Fibroblast of lung (primary cell): ENCODE measurements around the gene RTN1. TPM values are rescaled to one million over a fixed set of nuclear protein-coding genes. Genes with fewer than 3 reads are reported as not detected.

Experiments used
- DNase-seq, 2 donors: peaks; one replicate each; pipeline versions ENCODE4 v3.0.0 to v3.0.0-alpha.2; 2010; ENCODE audit warnings: low read depth in 2 of 2
- H2AFZ ChIP-seq: 2 replicates; pipeline ENCODE4 v1.5.1; 2012; ENCODE audit warnings: low read length, control low read depth, inconsistent platforms
- H3K27ac ChIP-seq: 2 replicates; pipeline ENCODE4 v1.5.1; 2011; ENCODE audit warnings: low read length, control low read depth; ENCODE audit not compliant: insufficient read depth
- H3K27me3 ChIP-seq: 2 replicates; pipeline ENCODE4 v1.5.1; 2011; ENCODE audit warnings: mild to moderate bottlenecking, low read length; ENCODE audit not compliant: control insufficient read depth, insufficient read depth
- H3K36me3 ChIP-seq: 2 replicates; pipeline ENCODE4 v1.5.1; 2011; ENCODE audit warnings: low read length; ENCODE audit not compliant: control insufficient read depth, insufficient read depth
- H3K4me1 ChIP-seq: 2 replicates; pipeline ENCODE4 v1.5.1; 2011; ENCODE audit warnings: low read length; ENCODE audit not compliant: control insufficient read depth, insufficient read depth; ENCODE audit errors: extremely low read depth
- H3K4me2 ChIP-seq: 2 replicates; pipeline ENCODE4 v1.5.1; 2011; ENCODE audit warnings: low read length, control low read depth; ENCODE audit not compliant: insufficient read depth; ENCODE audit errors: extremely low read depth
- H3K4me3 ChIP-seq, 4 experiments: fragments of 200-600 bp in 1 of 4; sonication (generic) in 1 of 4; replicated peaks in 1 of 4; 2 replicates each; pipeline ENCODE4 v1.5.1; 2011 to 2016; ENCODE audit warnings: low read length in 4 of 4, low read depth in 3 of 4, mild to moderate bottlenecking in 3 of 4, control low read depth in 2 of 4, inconsistent platforms in 1 of 4, mixed read lengths in 1 of 4; ENCODE audit not compliant: insufficient read depth in 1 of 4; ENCODE audit errors: control extremely low read depth in 1 of 4
- H3K79me2 ChIP-seq: 2 replicates; pipeline ENCODE4 v1.5.1; 2012; ENCODE audit warnings: mild to moderate bottlenecking, low read length, inconsistent platforms; ENCODE audit not compliant: control insufficient read depth, insufficient read depth
- H3K9ac ChIP-seq: 2 replicates; pipeline ENCODE4 v1.5.1; 2011; ENCODE audit warnings: mild to moderate bottlenecking, low read length, control low read depth; ENCODE audit not compliant: insufficient read depth
- H3K9me3 ChIP-seq: 2 replicates; pipeline ENCODE4 v1.5.1; 2012; ENCODE audit warnings: low read depth, low read length; ENCODE audit not compliant: control insufficient read depth, insufficient read depth
- H4K20me1 ChIP-seq: 2 replicates; pipeline ENCODE4 v1.5.1; 2011; ENCODE audit warnings: low read length; ENCODE audit not compliant: control insufficient read depth, insufficient read depth; ENCODE audit errors: extremely low read depth
- CTCF ChIP-seq, 2 donors: IDR thresholded peaks in 1 of 2; conservative IDR thresholded peaks in 1 of 2; 1 replicate in 1 of 2; 2 replicates in 1 of 2; pipeline ENCODE4 v1.5.1; 2011 to 2012; ENCODE audit warnings: low read length in 2 of 2, control low read depth in 1 of 2, inconsistent platforms in 1 of 2, low read depth in 1 of 2, mild to moderate bottlenecking in 1 of 2
- EZH2 ChIP-seq: IDR thresholded peaks from 2 replicates; pipeline ENCODE4 v1.5.1; 2012; ENCODE audit warnings: low read length, control low read depth, mild to moderate bottlenecking; ENCODE audit errors: missing control alignments
- polyA plus RNA-seq, 2 donors: library from polyadenylated mRNA; depleted of rRNA in 1 of 2; stranded (reverse) in 1 of 2; unstranded in 1 of 2; fragments of >200 nt; gene quantifications; 2 replicates each; pipeline ENCODE4 v1.2.1, GENCODE V29; 2011 to 2012; ENCODE audit warnings: missing spikeins in 1 of 2
- total RNA-seq: library from RNA; depleted of rRNA; stranded (reverse); fragments of >200 nt; gene quantifications from 2 replicates; pipeline ENCODE4 v1.2.1, GENCODE V29; 2014

The RTN1 gene
- total and polyA plus RNA-seq, 2 donors (not counting 1 experiment from before 2014, with no cell fraction given): 0.17 to 0.92 TPM

GRCh38 chr14:59890676-59891075 is 20.1 kb upstream of the RTN1 start:
- no peak for TF ChIP-seq EZH2
- no peak for TF ChIP-seq CTCF (conservative IDR thresholded peaks at IDR 0.05 in 1 of 2, IDR thresholded peaks at IDR 0.05 in 1 of 2; ENCODE audit: low read depth in 1 of 2, low read length in 2 of 2)
- no peak overlapping the region for H3K4me3 ChIP-seq
- H3K27me3 ChIP-seq: no peaks in the 10 kb centered on the region
- H3K36me3 ChIP-seq: no peaks in the 10 kb centered on the region
- DNase-seq: no peak
- H2AFZ ChIP-seq: no peak overlapping the region
- H4K20me1 ChIP-seq: no peaks in the 10 kb centered on the region
- H3K27ac ChIP-seq: no peak overlapping the region
- no peaks in the 10 kb centered on the region for H3K79me2 ChIP-seq
- H3K9me3 ChIP-seq: no peaks in the 10 kb centered on the region
- H3K9ac ChIP-seq: no peak overlapping the region
- H3K4me2 ChIP-seq: no peak overlapping the region
- H3K4me1 ChIP-seq: no peaks in the 10 kb centered on the region

- Histone ChIP-seq H3K36me3 (no peaks in the 10 kb centered on the region), H3K4me3 (no peak overlapping the region), H3K9me3 (no peaks in the 10 kb centered on the region), H3K4me2 (no peak overlapping the region), H2AFZ (no peak overlapping the region), H3K79me2 (no peaks in the 10 kb centered on the region), H3K27ac (no peak overlapping the region), H3K4me1 (no peaks in the 10 kb centered on the region), H3K27me3 (no peaks in the 10 kb centered on the region), H3K9ac (no peak overlapping the region), H4K20me1 (no peaks in the 10 kb centered on the region)
- peak; percentile 22 to 39 for TF ChIP-seq CTCF (conservative IDR thresholded peaks at IDR 0.05 in 1 of 2, IDR thresholded peaks at IDR 0.05 in 1 of 2; ENCODE audit: low read depth in 1 of 2, low read length in 2 of 2)
- TF ChIP-seq EZH2: no peak
- DNase-seq: no peak
These were observed 12.4 kb upstream of the RTN1 start for GRCh38 chr14:59882957-59883356.

- no peaks in the 10 kb centered on the region for H4K20me1 ChIP-seq
- H3K4me3 ChIP-seq: peak overlapping the region in 3 of 4 experiments; percentile 35 to 57 (median 56)
- H2AFZ ChIP-seq: no peak overlapping the region
- H3K9ac ChIP-seq: no peak overlapping the region
- H3K9me3 ChIP-seq: no peaks in the 10 kb centered on the region
- H3K36me3 ChIP-seq: no peaks in the 10 kb centered on the region
- H3K27me3 ChIP-seq: peaks cover 7% of the 10 kb centered on the region
- H3K27ac ChIP-seq: no peak overlapping the region
- TF ChIP-seq CTCF (conservative IDR thresholded peaks at IDR 0.05 in 1 of 2, IDR thresholded peaks at IDR 0.05 in 1 of 2; ENCODE audit: low read depth in 1 of 2, low read length in 2 of 2): no peak
- no peak for TF ChIP-seq EZH2
- H3K79me2 ChIP-seq: no peaks in the 10 kb centered on the region
- H3K4me2 ChIP-seq: peak overlapping the region; percentile 44
- no peaks in the 10 kb centered on the region for H3K4me1 ChIP-seq
- no peak for DNase-seq
These were observed 555 bp upstream of the RTN1 start for GRCh38 chr14:59871166-59871495.
